Ishikawa (cell line): ENCODE results near the gene TOX2.

Source experiments
- CEBPB ChIP-seq: IDR thresholded peaks from 2 replicates; pipeline ENCODE4 v1.6.1; 2012
- CREB1 ChIP-seq: IDR thresholded peaks from 2 replicates; pipeline ENCODE4 v1.6.1; 2012; ENCODE audit warnings: low read depth
- EGR1 ChIP-seq: IDR thresholded peaks from 2 replicates; pipeline ENCODE4 v1.6.1; 2012
- RAD21 ChIP-seq: IDR thresholded peaks from 2 replicates; pipeline ENCODE4 v1.6.1; 2012; ENCODE audit warnings: low read depth
- TCF12 ChIP-seq: IDR thresholded peaks from 2 replicates; pipeline ENCODE4 v1.6.1; 2012; ENCODE audit warnings: low read depth
- YY1 ChIP-seq: IDR thresholded peaks from 2 replicates; pipeline ENCODE4 v1.6.1; 2012; ENCODE audit warnings: low read depth
- TF ChIP-seq, protein P1 (sequence below): IDR thresholded peaks from 2 replicates; pipeline ENCODE4 v1.6.1; 2012
- TF ChIP-seq, protein P2 (sequence below): IDR thresholded peaks from 2 replicates; pipeline ENCODE4 v1.6.1; 2012; ENCODE audit warnings: low read depth, mild to moderate bottlenecking
- TF ChIP-seq, protein P3 (sequence below): IDR thresholded peaks from 2 replicates; pipeline ENCODE4 v1.6.1; 2012

DNA sequence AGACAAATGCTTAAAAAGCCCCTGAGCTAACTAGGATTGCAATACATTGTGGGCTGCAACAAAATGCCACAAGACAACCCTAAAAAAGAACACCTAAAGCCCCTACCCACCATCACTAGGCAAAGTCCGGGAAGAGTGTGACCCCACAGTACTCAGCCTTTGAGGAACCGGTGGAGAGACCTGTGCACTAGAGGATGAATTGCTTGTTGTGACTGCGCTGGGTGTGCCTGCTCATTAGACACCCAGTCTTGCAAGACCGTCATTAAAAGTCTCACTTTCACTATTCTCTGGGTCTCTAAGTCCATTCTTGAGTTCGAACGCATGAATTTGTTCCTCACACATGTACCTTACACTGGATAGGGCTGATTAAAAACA, 183.6 kb downstream of the TOX2 start:
- TF ChIP-seq, protein P1, sequence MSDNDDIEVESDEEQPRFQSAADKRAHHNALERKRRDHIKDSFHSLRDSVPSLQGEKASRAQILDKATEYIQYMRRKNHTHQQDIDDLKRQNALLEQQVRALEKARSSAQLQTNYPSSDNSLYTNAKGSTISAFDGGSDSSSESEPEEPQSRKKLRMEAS = no peak
- TF ChIP-seq YY1 = no peak
- TF ChIP-seq CREB1 = no peak
- no peak for TF ChIP-seq TCF12
- no peak for TF ChIP-seq CEBPB
- TF ChIP-seq EGR1 = no peak
- no peak for TF ChIP-seq RAD21
- TF ChIP-seq, protein P2, sequence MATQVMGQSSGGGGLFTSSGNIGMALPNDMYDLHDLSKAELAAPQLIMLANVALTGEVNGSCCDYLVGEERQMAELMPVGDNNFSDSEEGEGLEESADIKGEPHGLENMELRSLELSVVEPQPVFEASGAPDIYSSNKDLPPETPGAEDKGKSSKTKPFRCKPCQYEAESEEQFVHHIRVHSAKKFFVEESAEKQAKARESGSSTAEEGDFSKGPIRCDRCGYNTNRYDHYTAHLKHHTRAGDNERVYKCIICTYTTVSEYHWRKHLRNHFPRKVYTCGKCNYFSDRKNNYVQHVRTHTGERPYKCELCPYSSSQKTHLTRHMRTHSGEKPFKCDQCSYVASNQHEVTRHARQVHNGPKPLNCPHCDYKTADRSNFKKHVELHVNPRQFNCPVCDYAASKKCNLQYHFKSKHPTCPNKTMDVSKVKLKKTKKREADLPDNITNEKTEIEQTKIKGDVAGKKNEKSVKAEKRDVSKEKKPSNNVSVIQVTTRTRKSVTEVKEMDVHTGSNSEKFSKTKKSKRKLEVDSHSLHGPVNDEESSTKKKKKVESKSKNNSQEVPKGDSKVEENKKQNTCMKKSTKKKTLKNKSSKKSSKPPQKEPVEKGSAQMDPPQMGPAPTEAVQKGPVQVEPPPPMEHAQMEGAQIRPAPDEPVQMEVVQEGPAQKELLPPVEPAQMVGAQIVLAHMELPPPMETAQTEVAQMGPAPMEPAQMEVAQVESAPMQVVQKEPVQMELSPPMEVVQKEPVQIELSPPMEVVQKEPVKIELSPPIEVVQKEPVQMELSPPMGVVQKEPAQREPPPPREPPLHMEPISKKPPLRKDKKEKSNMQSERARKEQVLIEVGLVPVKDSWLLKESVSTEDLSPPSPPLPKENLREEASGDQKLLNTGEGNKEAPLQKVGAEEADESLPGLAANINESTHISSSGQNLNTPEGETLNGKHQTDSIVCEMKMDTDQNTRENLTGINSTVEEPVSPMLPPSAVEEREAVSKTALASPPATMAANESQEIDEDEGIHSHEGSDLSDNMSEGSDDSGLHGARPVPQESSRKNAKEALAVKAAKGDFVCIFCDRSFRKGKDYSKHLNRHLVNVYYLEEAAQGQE = no peak
- TF ChIP-seq, protein P3, sequence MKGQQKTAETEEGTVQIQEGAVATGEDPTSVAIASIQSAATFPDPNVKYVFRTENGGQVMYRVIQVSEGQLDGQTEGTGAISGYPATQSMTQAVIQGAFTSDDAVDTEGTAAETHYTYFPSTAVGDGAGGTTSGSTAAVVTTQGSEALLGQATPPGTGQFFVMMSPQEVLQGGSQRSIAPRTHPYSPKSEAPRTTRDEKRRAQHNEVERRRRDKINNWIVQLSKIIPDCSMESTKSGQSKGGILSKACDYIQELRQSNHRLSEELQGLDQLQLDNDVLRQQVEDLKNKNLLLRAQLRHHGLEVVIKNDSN = no peak
